Bronchial epithelial cell (primary cell): ENCODE data around the gene PNMA6F. TPM values are rescaled to one million over a fixed set of nuclear protein-coding genes. Genes with fewer than 3 reads are reported as not detected.
"Not testable (repeated sequence)": the region's sequence is repeated elsewhere in the genome, so short reads cannot be mapped to it uniquely, and the experiment has no call there.

Source experiments
- DNase-seq: peaks from one replicate; pipeline ENCODE4 v3.0.0-alpha.2; 2010; ENCODE audit warnings: low read depth
- FAIRE-seq: peaks from 2 replicates; lab custom pipeline; 2011; peaks lifted over from hg19 to GRCh38; lab: Jason Lieb, UNC
- H3K27me3 ChIP-seq: 2 replicates; pipeline ENCODE4 v1.5.1; 2011; ENCODE audit warnings: low read length; ENCODE audit not compliant: control insufficient read depth, insufficient read depth
- H3K36me3 ChIP-seq: 2 replicates; pipeline ENCODE4 v1.5.1; 2011; ENCODE audit warnings: low read length; ENCODE audit not compliant: control insufficient read depth, insufficient read depth
- H3K4me3 ChIP-seq: 2 replicates; pipeline ENCODE4 v1.5.1; 2011; ENCODE audit warnings: mild to moderate bottlenecking, low read depth, low read length, control low read depth
- total RNA-seq: library from RNA; depleted of rRNA; stranded (reverse); fragments of >200 nt; gene quantifications from 2 replicates; pipeline ENCODE4 v1.2.1, GENCODE V29; 2014
- TF ChIP-seq, protein P1 (sequence below): IDR thresholded peaks from 2 replicates; pipeline ENCODE4 v1.5.1; 2011; ENCODE audit warnings: mild to moderate bottlenecking, moderate library complexity, low read length, control low read depth, inconsistent platforms; ENCODE audit not compliant: insufficient read depth, severe bottlenecking

Gene PNMA6F
- total RNA-seq, 1 donor from 2014 or later, result not detected

DNA sequence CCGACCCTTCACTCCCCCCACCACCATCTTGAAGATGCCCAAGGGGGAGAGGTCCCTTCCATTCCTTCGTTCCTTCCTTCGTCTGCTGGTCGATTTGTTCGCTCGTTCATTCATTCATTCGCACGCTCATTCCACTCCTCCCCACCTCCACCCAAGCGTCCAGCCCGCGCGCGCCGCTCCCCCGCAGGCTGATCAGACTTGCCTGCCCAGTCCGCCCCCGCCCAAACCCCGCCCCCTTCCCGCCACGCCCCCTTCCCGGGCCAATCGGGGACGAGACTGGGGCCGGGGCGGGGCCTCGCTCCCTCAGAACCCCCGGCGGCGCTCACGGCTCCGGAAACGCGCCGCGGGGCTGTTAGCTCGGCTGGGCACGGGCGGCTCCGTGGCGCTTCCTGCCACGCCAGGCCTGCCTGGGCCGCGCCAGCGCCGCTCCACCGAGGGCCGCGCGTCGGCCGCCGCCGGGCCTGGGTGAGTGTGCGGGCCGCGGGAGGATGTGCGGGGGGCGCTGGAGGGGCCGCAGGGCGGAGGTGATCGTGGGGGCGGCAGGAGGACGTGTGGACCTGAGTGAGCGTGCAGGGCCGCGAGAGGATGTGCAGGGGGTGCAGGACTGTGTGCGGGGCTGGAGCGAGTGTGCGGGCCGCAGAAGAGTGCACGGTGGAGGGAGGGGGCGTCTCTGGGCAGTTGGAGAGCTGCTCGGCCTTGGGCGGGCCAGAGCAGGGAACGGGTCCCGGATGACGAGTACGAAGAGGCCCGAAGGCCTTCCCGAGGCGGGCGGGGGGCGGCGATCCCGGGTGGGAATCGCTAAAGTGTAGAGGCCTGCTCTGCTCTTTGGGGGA lies 12.5 kb upstream of the PNMA6F start, which contains the start of gene ZNF275:
TSS of gene ZNF275 (plus strand) at position 333 of the 833 bp plus-strand sequence. CDS start 2,527 bp downstream, outside the sequence.
- Histone ChIP-seq H3K4me3 (peak within 1 kb of the TSS; percentile 67), H3K36me3 (no peaks in the 10 kb centered on the region), H3K27me3 (no peaks in the 10 kb centered on the region)
- FAIRE-seq, result no peak
- peak; percentile 19 for DNase-seq
- TF ChIP-seq, protein P1, sequence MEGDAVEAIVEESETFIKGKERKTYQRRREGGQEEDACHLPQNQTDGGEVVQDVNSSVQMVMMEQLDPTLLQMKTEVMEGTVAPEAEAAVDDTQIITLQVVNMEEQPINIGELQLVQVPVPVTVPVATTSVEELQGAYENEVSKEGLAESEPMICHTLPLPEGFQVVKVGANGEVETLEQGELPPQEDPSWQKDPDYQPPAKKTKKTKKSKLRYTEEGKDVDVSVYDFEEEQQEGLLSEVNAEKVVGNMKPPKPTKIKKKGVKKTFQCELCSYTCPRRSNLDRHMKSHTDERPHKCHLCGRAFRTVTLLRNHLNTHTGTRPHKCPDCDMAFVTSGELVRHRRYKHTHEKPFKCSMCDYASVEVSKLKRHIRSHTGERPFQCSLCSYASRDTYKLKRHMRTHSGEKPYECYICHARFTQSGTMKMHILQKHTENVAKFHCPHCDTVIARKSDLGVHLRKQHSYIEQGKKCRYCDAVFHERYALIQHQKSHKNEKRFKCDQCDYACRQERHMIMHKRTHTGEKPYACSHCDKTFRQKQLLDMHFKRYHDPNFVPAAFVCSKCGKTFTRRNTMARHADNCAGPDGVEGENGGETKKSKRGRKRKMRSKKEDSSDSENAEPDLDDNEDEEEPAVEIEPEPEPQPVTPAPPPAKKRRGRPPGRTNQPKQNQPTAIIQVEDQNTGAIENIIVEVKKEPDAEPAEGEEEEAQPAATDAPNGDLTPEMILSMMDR, result no peak

DNA sequence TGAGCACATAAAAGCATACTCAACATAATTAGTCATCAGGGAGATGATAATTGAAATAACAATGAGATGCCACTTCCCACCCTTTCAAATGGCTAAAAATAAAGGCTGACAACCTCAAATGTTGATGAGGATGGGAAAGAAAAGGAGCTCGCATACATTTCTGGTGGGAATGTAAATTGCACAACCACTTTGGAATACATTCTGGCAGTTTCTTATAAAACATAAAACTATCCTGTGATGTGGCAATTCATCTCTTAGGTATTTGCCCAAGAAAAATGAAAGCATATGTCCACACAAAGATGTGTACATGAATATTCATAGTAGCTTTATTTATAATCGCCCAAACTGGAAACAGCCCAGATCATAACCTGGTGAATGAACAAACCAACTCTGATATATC lies 11.7 kb upstream of the PNMA6F start:
- peak; percentile 26 for DNase-seq
- FAIRE-seq, result no peak
- H3K27me3 ChIP-seq, result no peaks in the 10 kb centered on the region
- TF ChIP-seq, protein P1, result no peak
- H3K4me3 ChIP-seq, result no peak overlapping the region
- H3K36me3 ChIP-seq, result no peaks in the 10 kb centered on the region

DNA sequence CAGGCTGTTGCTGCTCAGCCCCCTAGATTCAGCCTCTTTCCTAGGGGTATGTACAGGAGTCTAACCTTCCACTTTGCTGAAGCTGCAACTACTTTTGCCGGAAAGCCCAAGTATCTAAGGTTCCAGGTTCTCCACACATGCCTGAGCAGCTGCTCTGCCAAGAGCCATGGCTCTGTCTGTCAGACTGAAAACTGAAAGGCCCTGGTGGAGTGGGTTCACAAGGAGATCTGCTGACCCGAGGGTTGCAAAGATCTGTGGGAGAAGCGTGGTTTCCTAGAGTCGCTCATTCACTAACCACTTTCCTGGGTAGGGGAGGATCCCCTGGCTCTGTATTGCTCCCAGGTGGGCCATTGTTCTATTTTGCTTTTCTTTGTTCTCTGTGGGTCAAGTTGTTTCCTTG lies 6.0 kb upstream of the PNMA6F start:
- DNase-seq (no peak), FAIRE-seq (no peak)
- Histone ChIP-seq H3K36me3 (no peaks in the 10 kb centered on the region), H3K27me3 (no peaks in the 10 kb centered on the region), H3K4me3 (no peak overlapping the region)
- TF ChIP-seq, protein P1, result no peak

DNA sequence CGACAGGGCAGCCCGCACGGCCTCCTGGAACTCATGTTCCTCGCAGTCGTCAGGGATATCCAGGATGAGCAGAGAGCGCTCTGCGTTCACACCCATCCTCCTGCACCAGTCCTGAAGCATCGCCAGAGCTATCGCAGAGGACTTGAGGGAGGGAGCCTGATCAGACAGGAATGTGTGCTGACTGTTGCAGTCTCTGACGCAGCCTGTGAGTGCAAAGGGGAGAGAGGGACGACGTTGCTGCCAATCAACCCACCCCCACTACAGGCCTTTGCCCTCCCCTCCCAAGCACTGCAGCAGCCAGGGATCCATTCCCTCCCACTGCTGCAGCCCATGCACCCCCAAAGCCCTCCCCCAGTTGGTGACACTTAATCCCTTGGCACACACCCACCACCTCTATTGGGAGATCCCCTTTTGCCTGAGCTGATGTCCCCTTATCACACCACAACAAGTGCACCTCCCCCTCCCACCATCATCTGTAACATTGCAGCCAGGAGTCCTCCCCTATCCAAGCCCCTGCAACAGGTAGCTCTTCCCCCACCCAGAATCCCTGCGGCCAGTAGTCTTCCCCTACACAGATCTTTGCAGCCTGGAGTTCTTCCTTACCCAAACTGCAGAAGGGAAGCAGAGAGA lies 897 bp downstream of the PNMA6F start:
- TF ChIP-seq, protein P1, result no peak
- H3K27me3 ChIP-seq, result peaks cover 4% of the 10 kb centered on the region
- DNase-seq (no peak), FAIRE-seq (no peak)
- H3K36me3 ChIP-seq, result no peaks in the 10 kb centered on the region
- H3K4me3 ChIP-seq, result no peak overlapping the region

DNA sequence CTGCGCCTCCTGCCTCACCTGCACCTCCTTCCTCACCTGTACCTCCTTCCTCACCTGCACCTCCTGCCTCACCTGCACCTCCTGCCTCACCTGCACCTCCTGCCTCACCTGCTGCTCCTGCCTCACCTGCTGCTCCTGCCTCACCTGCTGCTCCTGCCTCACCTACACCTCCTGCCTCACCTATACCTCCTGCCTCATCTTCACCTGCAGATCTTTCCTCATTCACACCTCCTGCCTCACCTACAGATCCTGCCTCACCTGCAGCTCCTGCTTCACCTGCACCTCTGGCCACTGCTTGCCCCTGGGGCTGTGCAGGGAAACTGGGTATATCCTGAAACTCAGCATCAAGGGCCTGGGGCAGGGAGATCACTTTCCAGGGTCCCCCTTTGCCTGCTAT lies 1.5 kb downstream of the PNMA6F start:
- not testable (repeated sequence) for H3K4me3 ChIP-seq, FAIRE-seq, DNase-seq, H3K27me3 ChIP-seq, H3K36me3 ChIP-seq

DNA sequence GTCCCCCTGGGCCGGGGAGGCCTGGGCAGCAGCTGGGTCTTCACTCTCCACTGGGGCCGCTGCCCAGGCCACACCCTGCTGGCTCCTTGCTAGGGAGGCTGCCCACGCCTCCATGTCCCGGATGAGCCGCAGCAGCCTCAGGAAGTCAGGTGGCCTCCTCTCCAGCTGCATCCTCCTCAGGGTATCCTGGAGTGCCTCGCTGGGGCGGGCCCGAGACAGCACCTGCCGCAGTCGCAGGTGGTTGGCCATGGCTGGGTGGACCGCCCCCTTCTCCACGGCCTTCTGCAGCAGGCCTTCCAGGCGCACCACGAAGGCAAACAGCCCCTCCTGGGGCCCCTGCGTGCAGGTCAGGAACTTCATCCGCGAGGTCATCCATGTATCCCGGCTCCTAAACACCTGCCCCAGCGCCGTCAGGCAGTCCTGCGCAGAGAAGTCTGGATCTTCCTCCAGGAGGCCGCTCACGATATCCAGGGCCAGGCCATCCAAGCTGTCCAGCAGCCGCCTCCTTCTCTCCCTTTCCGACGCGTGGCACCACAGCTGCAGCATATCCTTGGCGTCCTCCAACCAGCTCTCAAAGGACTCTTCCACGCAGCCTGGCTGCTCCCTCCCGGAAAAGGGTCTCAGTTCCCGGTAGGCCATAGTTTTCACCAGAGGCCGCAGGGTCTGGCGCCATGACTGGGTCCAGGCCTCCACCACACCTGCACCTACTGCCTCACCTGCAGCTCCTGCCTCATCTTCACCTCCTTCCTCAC lies 2.1 kb downstream of the PNMA6F start:
- DNase-seq (no peak), FAIRE-seq (no peak)
- TF ChIP-seq, protein P1, result no peak
- Histone ChIP-seq H3K4me3 (no peak overlapping the region), H3K36me3 (no peaks in the 10 kb centered on the region), H3K27me3 (peaks cover 4% of the 10 kb centered on the region)
